Measurements from ENCODE around the gene BSND.

GRCh38 chr1:54987919-54988705, 10.6 kb upstream of the BSND start:
- TF ChIP-seq, protein P1, sequence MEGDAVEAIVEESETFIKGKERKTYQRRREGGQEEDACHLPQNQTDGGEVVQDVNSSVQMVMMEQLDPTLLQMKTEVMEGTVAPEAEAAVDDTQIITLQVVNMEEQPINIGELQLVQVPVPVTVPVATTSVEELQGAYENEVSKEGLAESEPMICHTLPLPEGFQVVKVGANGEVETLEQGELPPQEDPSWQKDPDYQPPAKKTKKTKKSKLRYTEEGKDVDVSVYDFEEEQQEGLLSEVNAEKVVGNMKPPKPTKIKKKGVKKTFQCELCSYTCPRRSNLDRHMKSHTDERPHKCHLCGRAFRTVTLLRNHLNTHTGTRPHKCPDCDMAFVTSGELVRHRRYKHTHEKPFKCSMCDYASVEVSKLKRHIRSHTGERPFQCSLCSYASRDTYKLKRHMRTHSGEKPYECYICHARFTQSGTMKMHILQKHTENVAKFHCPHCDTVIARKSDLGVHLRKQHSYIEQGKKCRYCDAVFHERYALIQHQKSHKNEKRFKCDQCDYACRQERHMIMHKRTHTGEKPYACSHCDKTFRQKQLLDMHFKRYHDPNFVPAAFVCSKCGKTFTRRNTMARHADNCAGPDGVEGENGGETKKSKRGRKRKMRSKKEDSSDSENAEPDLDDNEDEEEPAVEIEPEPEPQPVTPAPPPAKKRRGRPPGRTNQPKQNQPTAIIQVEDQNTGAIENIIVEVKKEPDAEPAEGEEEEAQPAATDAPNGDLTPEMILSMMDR (optimal IDR thresholded peaks at IDR 0.05 in 1 of 3, IDR thresholded peaks at IDR 0.05 in 1 of 3, conservative IDR thresholded peaks at IDR 0.05 in 1 of 3; ENCODE audit: extremely low read depth in 1 of 3, insufficient read depth in 2 of 3, low read length in 3 of 3), result no peak
- TF ChIP-seq EZH2 (IDR thresholded peaks at IDR 0.05; ENCODE audit: low read length), result no peak
